ENCODE results near the gene SERINC3. TPM values are rescaled to one million over a fixed set of nuclear protein-coding genes. Genes with fewer than 3 reads are reported as not detected.

Gene SERINC3
- total RNA-seq, 3 donors from 2014 or later = 91.1 to 254 (median 100) TPM

GRCh38 chr20:44483112-44483511 is 38.8 kb downstream of the SERINC3 start:
- Histone ChIP-seq H3K4me3 (no peak overlapping the region), H3K27ac (no peak overlapping the region), H3K27me3 (no peaks in the 10 kb centered on the region), H3K9me3 (no peaks in the 10 kb centered on the region), H3K36me3 (peaks cover 4% of the 10 kb centered on the region), H3K4me1 (no peaks in the 10 kb centered on the region)
- no peak for DNase-seq (ENCODE audit: low spot score in 2 of 2)
- intact Hi-C loops (cut with DNase I; ENCODE audit: low total_unique reads) = no loop called here
- no peak for TF ChIP-seq POLR2A (IDR thresholded peaks at IDR 0.05)
- no peak for TF ChIP-seq CTCF (IDR thresholded peaks at IDR 0.05)
- TF ChIP-seq POLR2AphosphoS5 (IDR thresholded peaks at IDR 0.05) = no peak

GRCh38 chr20:44481719-44482416 is 40.0 kb downstream of the SERINC3 start:
- Histone ChIP-seq H3K27ac (no peak overlapping the region), H3K36me3 (peaks cover 4% of the 10 kb centered on the region), H3K4me3 (no peak overlapping the region), H3K27me3 (no peaks in the 10 kb centered on the region), H3K9me3 (no peaks in the 10 kb centered on the region), H3K4me1 (no peaks in the 10 kb centered on the region)
- TF ChIP-seq POLR2AphosphoS5 (IDR thresholded peaks at IDR 0.05) (no peak), CTCF (IDR thresholded peaks at IDR 0.05) (no peak), POLR2A (IDR thresholded peaks at IDR 0.05) (no peak)
- intact Hi-C loops (cut with DNase I; ENCODE audit: low total_unique reads) = no loop called here
- no peak for DNase-seq (ENCODE audit: low spot score in 2 of 2)

GRCh38 chr20:44480097-44480496 is 41.8 kb downstream of the SERINC3 start:
- no peak for DNase-seq (ENCODE audit: low spot score in 2 of 2)
- H3K4me3 ChIP-seq = no peak overlapping the region
- peaks cover 0 to 4% of the 10 kb centered on the region in 2 donors for H3K4me1 ChIP-seq
- peaks cover 4% of the 10 kb centered on the region for H3K36me3 ChIP-seq
- no peak overlapping the region for H3K27ac ChIP-seq
- H3K9me3 ChIP-seq = no peaks in the 10 kb centered on the region
- H3K27me3 ChIP-seq = no peaks in the 10 kb centered on the region
- TF ChIP-seq POLR2AphosphoS5 (IDR thresholded peaks at IDR 0.05) = no peak
- intact Hi-C loops (cut with DNase I; ENCODE audit: low total_unique reads) = no loop called here

- no peak overlapping the region for H3K4me3 ChIP-seq
- intact Hi-C loops (cut with DNase I; ENCODE audit: low total_unique reads) = loop anchor here (10.0 kb wide), 1 partner anchor 1885 kb away; no protein-coding TSS in a partner anchor
Observed at GRCh38 chr20:44479643-44480042, 42.2 kb downstream of the SERINC3 start.

GRCh38 chr20:44478206-44478605 is 43.7 kb downstream of the SERINC3 start:
- H3K4me1 ChIP-seq = peaks cover 0 to 4% of the 10 kb centered on the region in 2 donors
- no peak overlapping the region for H3K4me3 ChIP-seq
- intact Hi-C loops (cut with DNase I; ENCODE audit: low total_unique reads) = loop anchor here (10.0 kb wide), 1 partner anchor 1887 kb away; no protein-coding TSS in a partner anchor
- DNase-seq (ENCODE audit: low spot score in 2 of 2) = no peak
- H3K27me3 ChIP-seq = no peaks in the 10 kb centered on the region
- no peaks in the 10 kb centered on the region for H3K9me3 ChIP-seq
- peak overlapping the region; percentile 5 to 11 for H3K27ac ChIP-seq
- peaks cover 4% of the 10 kb centered on the region for H3K36me3 ChIP-seq
- TF ChIP-seq CTCF (IDR thresholded peaks at IDR 0.05) (no peak), POLR2AphosphoS5 (IDR thresholded peaks at IDR 0.05) (no peak), POLR2A (IDR thresholded peaks at IDR 0.05) (no peak)

More at GRCh38 chr20:44479643-44480042, 42.2 kb downstream of the SERINC3 start:
- peaks cover 4% of the 10 kb centered on the region for H3K36me3 ChIP-seq
- H3K4me1 ChIP-seq = peaks cover 0 to 4% of the 10 kb centered on the region in 2 donors
- H3K27ac ChIP-seq = no peak overlapping the region
- no peak for TF ChIP-seq POLR2AphosphoS5 (IDR thresholded peaks at IDR 0.05)
- no peak for TF ChIP-seq POLR2A (IDR thresholded peaks at IDR 0.05)
- TF ChIP-seq CTCF (IDR thresholded peaks at IDR 0.05) = no peak
- no peaks in the 10 kb centered on the region for H3K27me3 ChIP-seq
- H3K9me3 ChIP-seq = no peaks in the 10 kb centered on the region
- DNase-seq (ENCODE audit: low spot score in 2 of 2) = no peak

All from breast epithelium (tissue), 4 donors.